Caco-2 (cell line): ENCODE measurements around the gene CSTA. TPM values are rescaled to one million over a fixed set of nuclear protein-coding genes. Genes with fewer than 3 reads are reported as not detected.

ENCODE experiments used
- BruUV-seq: library from RNA; stranded (reverse); fragments of 400-500 nt; replicated peaks from 2 replicates; lab custom pipeline; 2021; lab: Mats Ljungman, UMichigan
- CTCF ChIA-PET: fragments of 300-600 bp; sonication (Branson Sonifier 250); formaldehyde crosslinking; loops from one replicate; lab custom pipeline; 2022; ENCODE audit warnings: antibody characterized with exemption; lab: Charles Lee
- POLR2A ChIA-PET: fragments of 300-600 bp; sonication (Branson Sonifier 250); formaldehyde crosslinking; loops from one replicate; lab custom pipeline; 2022; ENCODE audit warnings: antibody characterized with exemption; lab: Charles Lee
- DNase-seq, 2 experiments: peaks; one replicate each; pipeline versions ENCODE4 v3.0.0 to v3.0.0-alpha.2; 2020 to 2022
- H3K27me3 ChIP-seq: replicated peaks from 2 replicates; pipeline ENCODE4 v1.6.0; 2011; ENCODE audit warnings: low read length; ENCODE audit not compliant: control insufficient read depth, insufficient read depth
- H3K36me3 ChIP-seq: 2 replicates; pipeline ENCODE4 v1.5.1; 2011; ENCODE audit warnings: low read length; ENCODE audit not compliant: control insufficient read depth, insufficient read depth
- H3K4me1 ChIP-seq: fragments of 250-450 bp; sonication (Bioruptor Pico); 2 replicates; pipeline ENCODE4 v1.5.1; 2020; ENCODE audit warnings: mild to moderate bottlenecking
- H3K4me3 ChIP-seq: 2 replicates; pipeline ENCODE4 v1.5.1; 2011; ENCODE audit warnings: low read depth, mild to moderate bottlenecking, control low read depth, low read length
- H3K9me3 ChIP-seq: fragments of 250-450 bp; sonication (Bioruptor Pico); 2 replicates; pipeline ENCODE4 v1.5.1; 2020; ENCODE audit warnings: mild to moderate bottlenecking, moderate library complexity
- H3K27ac Mint-ChIP-seq: one replicate; pipeline ENCODE4 v1.8.0; 2022; ENCODE audit warnings: mixed read lengths; ENCODE audit not compliant: unreplicated experiment
- H3K27me3 Mint-ChIP-seq: one replicate; pipeline ENCODE4 v1.8.0; 2022; ENCODE audit warnings: mixed read lengths; ENCODE audit not compliant: insufficient read depth, unreplicated experiment
- H3K36me3 Mint-ChIP-seq: one replicate; pipeline ENCODE4 v1.8.0; 2022; ENCODE audit warnings: mild to moderate bottlenecking, mixed read lengths; ENCODE audit not compliant: insufficient read depth, unreplicated experiment
- H3K4me1 Mint-ChIP-seq: one replicate; pipeline ENCODE4 v1.8.0; 2022; ENCODE audit warnings: low read depth, mixed read lengths; ENCODE audit not compliant: unreplicated experiment
- H3K4me3 Mint-ChIP-seq: one replicate; pipeline ENCODE4 v1.8.0; 2022; ENCODE audit warnings: mild to moderate bottlenecking, moderate library complexity, mixed read lengths; ENCODE audit not compliant: unreplicated experiment
- H3K9me3 Mint-ChIP-seq: one replicate; pipeline ENCODE4 v1.8.0; 2022; ENCODE audit warnings: mixed read lengths; ENCODE audit not compliant: unreplicated experiment
- intact Hi-C: fragments of 100-400 bp; cut with micrococcal nuclease; formaldehyde crosslinking; loops from one replicate; pipeline ENCODE4 v1.10.0; 2022; ENCODE audit not compliant: unreplicated experiment
- total RNA-seq: library from RNA; stranded (reverse); gene quantifications from 2 replicates; pipeline ENCODE4 v1.2.3, GENCODE V29; 2022
- TF ChIP-seq, protein P1 (sequence below), 2 experiments: fragments of 200-600 bp in 1 of 2; IDR thresholded peaks; 1 replicate in 1 of 2; 2 replicates in 1 of 2; pipeline versions ENCODE4 v1.5.1 to v1.8.0; 2011 to 2022; ENCODE audit warnings: antibody characterized with exemption in 1 of 2, control low read depth in 1 of 2, inconsistent platforms in 1 of 2, low read depth in 1 of 2, low read length in 1 of 2, mild to moderate bottlenecking in 1 of 2, moderate library complexity in 1 of 2; ENCODE audit not compliant: insufficient read depth in 1 of 2, severe bottlenecking in 1 of 2, unreplicated experiment in 1 of 2

The CSTA gene
- total RNA-seq, 1 experiment from 2014 or later, result 1.1 TPM

- H3K9me3 Mint-ChIP-seq, result no peaks in the 10 kb centered on the region
- H3K27ac Mint-ChIP-seq, result no peak overlapping the region
- Histone ChIP-seq H3K4me1 (no peaks in the 10 kb centered on the region), H3K9me3 (no peaks in the 10 kb centered on the region), H3K4me3 (no peak overlapping the region), H3K36me3 (no peaks in the 10 kb centered on the region), H3K27me3 (no peaks in the 10 kb centered on the region)
- intact Hi-C loops, result no loop called here
- no peaks in the 10 kb centered on the region for H3K4me1 Mint-ChIP-seq
- BruUV-seq, result no TSS peak
- no peak overlapping the region for H3K4me3 Mint-ChIP-seq
- TF ChIP-seq, protein P1, sequence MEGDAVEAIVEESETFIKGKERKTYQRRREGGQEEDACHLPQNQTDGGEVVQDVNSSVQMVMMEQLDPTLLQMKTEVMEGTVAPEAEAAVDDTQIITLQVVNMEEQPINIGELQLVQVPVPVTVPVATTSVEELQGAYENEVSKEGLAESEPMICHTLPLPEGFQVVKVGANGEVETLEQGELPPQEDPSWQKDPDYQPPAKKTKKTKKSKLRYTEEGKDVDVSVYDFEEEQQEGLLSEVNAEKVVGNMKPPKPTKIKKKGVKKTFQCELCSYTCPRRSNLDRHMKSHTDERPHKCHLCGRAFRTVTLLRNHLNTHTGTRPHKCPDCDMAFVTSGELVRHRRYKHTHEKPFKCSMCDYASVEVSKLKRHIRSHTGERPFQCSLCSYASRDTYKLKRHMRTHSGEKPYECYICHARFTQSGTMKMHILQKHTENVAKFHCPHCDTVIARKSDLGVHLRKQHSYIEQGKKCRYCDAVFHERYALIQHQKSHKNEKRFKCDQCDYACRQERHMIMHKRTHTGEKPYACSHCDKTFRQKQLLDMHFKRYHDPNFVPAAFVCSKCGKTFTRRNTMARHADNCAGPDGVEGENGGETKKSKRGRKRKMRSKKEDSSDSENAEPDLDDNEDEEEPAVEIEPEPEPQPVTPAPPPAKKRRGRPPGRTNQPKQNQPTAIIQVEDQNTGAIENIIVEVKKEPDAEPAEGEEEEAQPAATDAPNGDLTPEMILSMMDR (IDR thresholded peaks at IDR 0.05; ENCODE audit: insufficient read depth in 1 of 2, low read depth in 1 of 2, low read length in 1 of 2, severe bottlenecking in 1 of 2, unreplicated experiment in 1 of 2), result no peak
- ChIA-PET POLR2A (no interaction called here), CTCF (no interaction called here)
- DNase-seq, result no peak
- H3K36me3 Mint-ChIP-seq, result no peaks in the 10 kb centered on the region
- peaks cover 6% of the 10 kb centered on the region for H3K27me3 Mint-ChIP-seq
These were observed 7.5 kb downstream of the CSTA start for GRCh38 chr3:122332551-122332950.

DNA sequence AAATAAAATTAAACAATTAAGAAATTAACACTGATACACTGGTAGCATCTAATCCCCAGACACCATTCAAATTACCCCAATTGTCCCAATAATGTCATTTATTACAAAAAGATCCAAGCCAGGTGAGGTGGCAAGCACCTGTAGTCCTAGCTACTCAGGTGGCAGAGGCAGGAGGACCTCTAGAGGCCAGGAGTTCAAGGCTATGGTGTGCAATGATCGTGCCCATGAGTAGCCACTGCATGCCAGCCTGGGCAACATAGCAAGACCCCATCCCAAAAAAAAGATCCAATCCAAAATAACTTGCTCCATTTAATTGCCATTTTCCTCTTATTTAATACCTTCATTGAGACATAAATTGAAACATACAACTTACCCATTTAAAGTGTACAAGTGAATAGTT, 17.8 kb downstream of the CSTA start:
- H3K36me3 ChIP-seq, result no peaks in the 10 kb centered on the region
- no TSS peak for BruUV-seq
- intact Hi-C loops, result no loop called here
- H3K27me3 Mint-ChIP-seq, result no peaks in the 10 kb centered on the region
- no peak for DNase-seq
- H3K4me1 ChIP-seq, result no peaks in the 10 kb centered on the region
- peaks cover 4% of the 10 kb centered on the region for H3K9me3 Mint-ChIP-seq
- ChIA-PET CTCF (no interaction called here), POLR2A (no interaction called here)
- no peak overlapping the region for H3K4me3 Mint-ChIP-seq
- H3K4me1 Mint-ChIP-seq, result no peaks in the 10 kb centered on the region
- no peaks in the 10 kb centered on the region; the same call in 1 of the 2 replicates for H3K9me3 ChIP-seq
- no peak overlapping the region for H3K27ac Mint-ChIP-seq
- H3K27me3 ChIP-seq, result no peaks in the 10 kb centered on the region
- no peaks in the 10 kb centered on the region for H3K36me3 Mint-ChIP-seq
- TF ChIP-seq, protein P1 (IDR thresholded peaks at IDR 0.05; ENCODE audit: insufficient read depth in 1 of 2, low read depth in 1 of 2, low read length in 1 of 2, severe bottlenecking in 1 of 2, unreplicated experiment in 1 of 2), result no peak
- H3K4me3 ChIP-seq, result no peak overlapping the region

DNA sequence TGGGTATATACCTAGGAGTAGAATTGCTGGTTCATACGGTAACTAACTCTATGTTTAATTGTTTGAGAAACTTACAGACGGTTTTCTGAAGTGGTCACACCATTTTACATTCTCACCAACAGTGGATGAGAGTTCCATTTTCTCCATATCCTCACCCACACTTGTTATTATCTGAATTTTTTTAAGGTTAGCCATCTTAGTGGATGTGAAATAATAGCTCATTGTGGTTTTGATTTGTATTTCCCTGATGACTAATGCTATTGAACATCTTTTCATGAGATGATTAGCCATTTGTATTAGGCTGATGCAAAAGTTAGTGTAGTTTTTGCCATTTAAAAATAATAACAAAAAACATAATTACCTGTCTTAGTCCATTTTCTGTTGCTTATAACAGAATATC, 18.6 kb downstream of the CSTA start:
- H3K4me1 Mint-ChIP-seq, result no peaks in the 10 kb centered on the region
- H3K27me3 Mint-ChIP-seq, result no peaks in the 10 kb centered on the region
- H3K27ac Mint-ChIP-seq, result no peak overlapping the region
- Histone ChIP-seq H3K4me3 (no peak overlapping the region), H3K36me3 (no peaks in the 10 kb centered on the region), H3K9me3 (no peaks in the 10 kb centered on the region; the same call in 1 of the 2 replicates), H3K27me3 (no peaks in the 10 kb centered on the region), H3K4me1 (no peaks in the 10 kb centered on the region)
- H3K9me3 Mint-ChIP-seq, result peaks cover 9% of the 10 kb centered on the region
- ChIA-PET CTCF (no interaction called here), POLR2A (no interaction called here)
- TF ChIP-seq, protein P1 (IDR thresholded peaks at IDR 0.05; ENCODE audit: insufficient read depth in 1 of 2, low read depth in 1 of 2, low read length in 1 of 2, severe bottlenecking in 1 of 2, unreplicated experiment in 1 of 2), result no peak
- DNase-seq, result no peak
- H3K36me3 Mint-ChIP-seq, result no peaks in the 10 kb centered on the region
- no peak overlapping the region for H3K4me3 Mint-ChIP-seq
- no TSS peak for BruUV-seq
- intact Hi-C loops, result no loop called here
